Caco-2 (cell line): ENCODE measurements around the gene OS9. TPM values are rescaled to one million over a fixed set of nuclear protein-coding genes. Genes with fewer than 3 reads are reported as not detected.

Experiments used
- BruUV-seq: library from RNA; stranded (reverse); fragments of 400-500 nt; replicated peaks from 2 replicates; lab custom pipeline; 2021; lab: Mats Ljungman, UMichigan
- CTCF ChIA-PET: fragments of 300-600 bp; sonication (Branson Sonifier 250); formaldehyde crosslinking; loops from one replicate; lab custom pipeline; 2022; ENCODE audit warnings: antibody characterized with exemption; lab: Charles Lee
- POLR2A ChIA-PET: fragments of 300-600 bp; sonication (Branson Sonifier 250); formaldehyde crosslinking; loops from one replicate; lab custom pipeline; 2022; ENCODE audit warnings: antibody characterized with exemption; lab: Charles Lee
- DNase-seq, 2 experiments: peaks; one replicate each; pipeline versions ENCODE4 v3.0.0 to v3.0.0-alpha.2; 2020 to 2022
- H3K27me3 ChIP-seq: replicated peaks from 2 replicates; pipeline ENCODE4 v1.6.0; 2011; ENCODE audit warnings: low read length; ENCODE audit not compliant: control insufficient read depth, insufficient read depth
- H3K36me3 ChIP-seq: 2 replicates; pipeline ENCODE4 v1.5.1; 2011; ENCODE audit warnings: low read length; ENCODE audit not compliant: control insufficient read depth, insufficient read depth
- H3K4me1 ChIP-seq: fragments of 250-450 bp; sonication (Bioruptor Pico); 2 replicates; pipeline ENCODE4 v1.5.1; 2020; ENCODE audit warnings: mild to moderate bottlenecking
- H3K4me3 ChIP-seq: 2 replicates; pipeline ENCODE4 v1.5.1; 2011; ENCODE audit warnings: low read depth, mild to moderate bottlenecking, control low read depth, low read length
- H3K9me3 ChIP-seq: fragments of 250-450 bp; sonication (Bioruptor Pico); 2 replicates; pipeline ENCODE4 v1.5.1; 2020; ENCODE audit warnings: mild to moderate bottlenecking, moderate library complexity
- H3K27ac Mint-ChIP-seq: one replicate; pipeline ENCODE4 v1.8.0; 2022; ENCODE audit warnings: mixed read lengths; ENCODE audit not compliant: unreplicated experiment
- H3K27me3 Mint-ChIP-seq: one replicate; pipeline ENCODE4 v1.8.0; 2022; ENCODE audit warnings: mixed read lengths; ENCODE audit not compliant: insufficient read depth, unreplicated experiment
- H3K36me3 Mint-ChIP-seq: one replicate; pipeline ENCODE4 v1.8.0; 2022; ENCODE audit warnings: mild to moderate bottlenecking, mixed read lengths; ENCODE audit not compliant: insufficient read depth, unreplicated experiment
- H3K4me1 Mint-ChIP-seq: one replicate; pipeline ENCODE4 v1.8.0; 2022; ENCODE audit warnings: low read depth, mixed read lengths; ENCODE audit not compliant: unreplicated experiment
- H3K4me3 Mint-ChIP-seq: one replicate; pipeline ENCODE4 v1.8.0; 2022; ENCODE audit warnings: mild to moderate bottlenecking, moderate library complexity, mixed read lengths; ENCODE audit not compliant: unreplicated experiment
- H3K9me3 Mint-ChIP-seq: one replicate; pipeline ENCODE4 v1.8.0; 2022; ENCODE audit warnings: mixed read lengths; ENCODE audit not compliant: unreplicated experiment
- CTCF ChIP-seq, 2 experiments: fragments of 200-600 bp in 1 of 2; IDR thresholded peaks; 1 replicate in 1 of 2; 2 replicates in 1 of 2; pipeline versions ENCODE4 v1.5.1 to v1.8.0; 2011 to 2022; ENCODE audit warnings: antibody characterized with exemption in 1 of 2, control low read depth in 1 of 2, inconsistent platforms in 1 of 2, low read depth in 1 of 2, low read length in 1 of 2, mild to moderate bottlenecking in 1 of 2, moderate library complexity in 1 of 2; ENCODE audit not compliant: insufficient read depth in 1 of 2, severe bottlenecking in 1 of 2, unreplicated experiment in 1 of 2
- intact Hi-C: fragments of 100-400 bp; cut with micrococcal nuclease; formaldehyde crosslinking; loops from one replicate; pipeline ENCODE4 v1.10.0; 2022; ENCODE audit not compliant: unreplicated experiment
- total RNA-seq: library from RNA; stranded (reverse); gene quantifications from 2 replicates; pipeline ENCODE4 v1.2.3, GENCODE V29; 2022

Gene OS9
- total RNA-seq, 1 experiment from 2014 or later, result 182 TPM

- Histone ChIP-seq H3K9me3 (no peaks in the 10 kb centered on the region), H3K36me3 (no peaks in the 10 kb centered on the region), H3K4me1 (peaks cover 14% of the 10 kb centered on the region), H3K27me3 (peaks cover 2% of the 10 kb centered on the region), H3K4me3 (no peak overlapping the region)
- Mint-ChIP-seq H3K9me3 (no peaks in the 10 kb centered on the region), H3K27me3 (peaks cover 14% of the 10 kb centered on the region), H3K27ac (no peak overlapping the region), H3K4me3 (no peak overlapping the region), H3K36me3 (peaks cover 32% of the 10 kb centered on the region), H3K4me1 (peaks cover 19% of the 10 kb centered on the region)
- peak in 1 of 2 experiments; percentile 33 for DNase-seq
- intact Hi-C loops, result no loop called here
- TF ChIP-seq CTCF (IDR thresholded peaks at IDR 0.05; ENCODE audit: insufficient read depth in 1 of 2, low read depth in 1 of 2, low read length in 1 of 2, severe bottlenecking in 1 of 2, unreplicated experiment in 1 of 2), result peak in 1 of 2 experiments; percentile 26
- ChIA-PET POLR2A (no interaction called here), CTCF (interaction anchor here (0.8 to 1.4 kb wide), 2 partner anchors 16 to 159 kb away, joined by 3 to 4 read pairs; no protein-coding TSS in a partner anchor)
- no TSS peak for BruUV-seq
These were observed 48.2 kb downstream of the OS9 start for GRCh38 chr12:57741844-57742738.

- Histone ChIP-seq H3K36me3 (no peaks in the 10 kb centered on the region; the same call in 1 of the 2 replicates), H3K4me3 (peak overlapping the region; percentile 64), H3K27me3 (no peaks in the 10 kb centered on the region), H3K9me3 (no peaks in the 10 kb centered on the region), H3K4me1 (peaks cover 10% of the 10 kb centered on the region)
- POLR2A ChIA-PET, result interaction anchor here (0.6 to 0.8 kb wide), 2 partner anchors 8 to 114 kb away, joined by 3 to 5 read pairs; no protein-coding TSS in a partner anchor
- H3K4me1 Mint-ChIP-seq, result peaks cover 19% of the 10 kb centered on the region
- BruUV-seq, result no TSS peak
- intact Hi-C loops, result no loop called here
- no peak for DNase-seq
- CTCF ChIA-PET, result interaction anchor here (1.5 kb wide), 2 partner anchors 16 to 18 kb away, joined by 9 to 10 read pairs; no protein-coding TSS in a partner anchor
- no peaks in the 10 kb centered on the region for H3K9me3 Mint-ChIP-seq
- H3K4me3 Mint-ChIP-seq, result peak overlapping the region; percentile 96
- no peak for TF ChIP-seq CTCF (IDR thresholded peaks at IDR 0.05; ENCODE audit: insufficient read depth in 1 of 2, low read depth in 1 of 2, low read length in 1 of 2, severe bottlenecking in 1 of 2, unreplicated experiment in 1 of 2)
- peak overlapping the region; percentile 98 for H3K27ac Mint-ChIP-seq
- peaks cover 14% of the 10 kb centered on the region for H3K27me3 Mint-ChIP-seq
- peaks cover 49% of the 10 kb centered on the region for H3K36me3 Mint-ChIP-seq
These were observed 49.8 kb downstream of the OS9 start for GRCh38 chr12:57743769-57744168.

GRCh38 chr12:57744194-57744776, 50.4 kb downstream of the OS9 start:
- TSS peak; percentile 20 for BruUV-seq
- no peaks in the 10 kb centered on the region for H3K9me3 ChIP-seq
- intact Hi-C loops, result no loop called here
- H3K27me3 ChIP-seq, result no peaks in the 10 kb centered on the region
- Mint-ChIP-seq H3K4me1 (peaks cover 19% of the 10 kb centered on the region), H3K9me3 (no peaks in the 10 kb centered on the region), H3K27me3 (peaks cover 9% of the 10 kb centered on the region), H3K27ac (peak overlapping the region; percentile 98), H3K4me3 (peak overlapping the region; percentile 96), H3K36me3 (peaks cover 54% of the 10 kb centered on the region)
- ChIA-PET CTCF (interaction anchor here (0.7 to 1.5 kb wide), 5 partner anchors 8 to 161 kb away, joined by 3 to 10 read pairs (median 4); no protein-coding TSS in a partner anchor), POLR2A (interaction anchor here (0.6 to 1.2 kb wide), 6 partner anchors 9 to 163 kb away, joined by 3 to 5 read pairs (median 4); partner anchors contain the start of genes EEF1AKMT3 and METTL1)
- H3K4me1 ChIP-seq, result peaks cover 10% of the 10 kb centered on the region
- H3K36me3 ChIP-seq, result no peaks in the 10 kb centered on the region; the same call in 1 of the 2 replicates
- peak overlapping the region; percentile 64 for H3K4me3 ChIP-seq
- no peak for TF ChIP-seq CTCF (IDR thresholded peaks at IDR 0.05; ENCODE audit: insufficient read depth in 1 of 2, low read depth in 1 of 2, low read length in 1 of 2, severe bottlenecking in 1 of 2, unreplicated experiment in 1 of 2)
- peak; percentile 82 to 84 for DNase-seq
